GM19372 (cell line): ENCODE results near the gene KRT81.

ENCODE experiments used
- ATAC-seq: cut with Tn5 transposase; IDR thresholded peaks from one replicate; pipeline ENCODE4 v1.9.1; 2021; ENCODE audit warnings: mild to moderate bottlenecking, low read depth, moderate library complexity; ENCODE audit not compliant: unreplicated experiment

KRT81 gene

DNA sequence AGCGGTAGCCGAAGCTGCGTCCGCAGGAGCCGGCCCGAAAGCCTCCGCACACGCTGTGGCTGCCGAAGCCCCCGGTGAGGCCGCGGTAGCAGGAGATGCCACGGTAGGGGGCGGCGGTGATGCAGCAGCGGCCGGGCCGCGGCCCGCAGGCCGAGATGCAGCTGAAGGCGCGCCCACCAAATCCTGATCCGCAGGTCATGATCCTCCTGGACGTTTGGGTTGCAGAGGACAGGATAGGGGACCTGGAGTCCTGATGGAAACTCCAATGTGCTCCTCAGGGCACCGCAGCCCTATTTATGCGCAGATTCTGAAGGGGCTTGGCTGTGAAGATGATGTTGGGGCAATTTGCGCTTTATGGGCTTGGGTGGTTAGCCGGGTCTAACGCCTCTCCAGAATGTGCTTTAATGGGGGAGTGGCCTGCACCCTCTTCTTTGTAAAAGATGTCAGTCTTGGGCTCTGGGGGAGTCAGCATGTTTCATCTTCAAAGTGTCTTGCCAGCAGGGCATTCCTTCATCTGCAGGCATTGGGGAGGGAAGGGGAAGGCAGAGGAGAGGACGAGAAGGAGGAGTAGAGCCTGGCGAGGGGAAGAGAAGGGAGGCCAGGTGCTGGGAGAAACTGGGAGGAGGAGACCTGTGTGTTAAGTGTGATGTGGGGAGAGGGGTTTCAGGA, at the start of gene KRT81:
KRT81 (minus strand) TSS at position 268 of the 669 bp plus-strand sequence; CDS start at position 199, 69 bp downstream.
- ATAC-seq: no peak

DNA sequence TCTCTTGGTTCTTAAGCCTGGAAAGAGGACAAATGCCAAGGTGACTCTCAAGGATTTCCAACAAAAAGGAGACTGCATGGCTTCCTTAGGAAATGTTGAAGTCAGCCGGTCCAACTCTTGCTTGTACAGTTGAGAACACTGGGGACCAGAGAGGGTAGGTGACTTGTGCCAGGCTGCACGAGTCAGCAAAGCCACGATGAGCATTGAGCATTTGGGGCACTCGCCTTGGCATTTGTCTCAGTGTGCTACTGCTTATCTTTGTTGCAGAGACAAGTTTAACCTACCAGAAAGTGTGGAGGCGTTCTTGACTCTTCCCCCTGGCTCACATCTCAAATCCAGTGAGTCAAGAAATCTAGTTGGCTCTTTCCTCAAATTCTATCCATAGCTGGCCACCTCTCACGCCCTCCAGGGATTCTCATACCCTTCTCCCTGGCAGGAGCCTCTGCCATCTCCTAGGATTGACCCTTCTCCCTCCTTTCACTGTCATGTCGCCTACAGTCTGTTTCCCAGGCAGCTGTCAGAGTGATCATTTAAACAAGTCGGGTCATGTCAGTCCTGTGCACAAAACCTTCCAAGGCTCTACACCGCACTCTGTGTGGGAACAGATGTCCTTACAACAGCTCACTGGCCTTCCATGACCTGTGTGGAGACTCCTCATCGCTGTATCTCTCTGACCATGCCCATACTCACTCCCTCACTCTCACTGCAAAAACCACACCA, 47.1 kb upstream of the KRT81 start:
- no peak for ATAC-seq

DNA sequence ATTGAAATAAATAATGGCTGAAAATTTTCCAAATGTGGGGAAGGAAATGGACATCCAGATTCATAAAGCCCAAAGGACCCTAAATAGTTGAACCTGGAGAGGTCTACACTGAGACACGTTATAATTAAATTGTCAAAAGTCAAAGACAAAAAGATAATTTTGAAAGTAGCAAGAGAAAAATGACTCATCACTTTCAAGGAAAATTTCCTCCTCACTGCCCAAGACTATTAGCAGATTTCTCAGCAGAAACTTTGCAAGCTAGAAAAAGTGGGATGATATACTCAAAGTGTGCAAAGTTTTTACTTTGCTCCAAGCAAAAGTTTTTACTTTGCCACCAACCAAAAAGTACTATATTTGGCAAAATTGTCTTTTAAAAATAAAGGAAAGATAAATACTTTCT, 45.7 kb upstream of the KRT81 start:
- no peak for ATAC-seq

DNA sequence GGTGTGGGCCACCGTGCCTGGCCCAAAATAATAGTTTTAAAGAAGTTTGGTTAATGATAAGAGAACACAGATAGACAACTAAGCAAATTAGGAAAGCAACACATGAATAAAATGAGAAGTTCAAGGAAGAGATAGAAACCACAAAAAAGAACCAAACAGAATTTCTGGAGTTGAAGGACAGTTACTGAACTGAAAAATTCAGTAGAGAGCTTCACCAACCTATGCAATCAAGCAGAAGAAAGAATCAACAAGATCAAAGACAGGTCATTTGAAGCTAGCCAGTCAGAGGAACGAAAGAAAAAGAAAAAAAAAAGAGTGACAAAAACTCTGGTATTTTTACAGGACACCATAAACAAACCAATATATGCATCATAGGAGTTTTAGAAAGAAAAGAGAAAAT, 45.3 kb upstream of the KRT81 start:
- ATAC-seq: no peak

DNA sequence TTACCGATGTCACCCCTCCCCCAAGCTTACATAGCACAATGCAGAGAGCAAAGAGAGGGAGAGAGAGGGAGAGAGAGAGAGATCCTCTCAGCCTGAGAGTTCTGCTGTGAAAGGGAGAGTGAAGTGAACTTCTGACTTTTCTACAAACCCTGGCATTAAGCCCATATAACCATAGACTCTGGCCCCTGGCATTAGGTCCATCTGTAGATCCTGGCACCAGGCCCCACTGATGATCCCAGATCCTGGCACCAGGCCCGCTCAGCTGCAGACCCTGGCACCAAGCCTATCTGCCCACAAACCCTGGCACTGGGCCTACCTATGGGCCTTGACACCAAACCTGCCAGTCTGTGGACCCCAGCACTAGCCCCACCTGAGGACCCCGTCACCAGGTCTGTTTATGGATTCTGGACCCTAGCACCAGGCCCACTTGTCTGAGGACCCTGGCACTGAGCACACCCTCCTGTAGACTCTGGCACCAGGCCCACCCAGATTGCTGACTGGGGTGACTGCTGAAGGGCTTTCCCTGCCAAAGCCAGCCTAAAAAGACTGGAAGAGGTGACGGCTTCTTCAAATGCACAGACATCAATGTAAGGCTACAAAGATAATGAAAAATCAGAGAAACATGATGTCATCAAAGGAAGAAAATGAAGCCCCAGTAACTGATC, 44.4 kb upstream of the KRT81 start:
- no peak for ATAC-seq

DNA sequence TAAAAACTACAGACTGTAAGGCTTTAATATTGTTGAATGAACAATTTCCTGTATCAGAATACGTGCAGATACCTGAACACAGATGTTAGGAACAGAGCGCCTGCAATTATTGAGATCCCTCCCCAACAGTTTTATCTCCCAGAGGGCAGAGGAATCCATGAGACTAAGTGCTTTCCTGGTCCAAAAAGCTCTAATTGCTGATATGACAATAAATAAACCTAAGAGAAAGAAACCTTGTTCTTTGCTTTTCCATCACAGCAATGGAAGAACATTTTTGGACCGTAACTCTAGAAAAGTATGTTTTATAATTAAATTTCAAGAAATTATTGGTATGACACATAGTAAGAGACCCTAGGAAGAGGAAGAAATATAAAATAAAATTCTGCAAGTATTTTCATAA, 42.9 kb upstream of the KRT81 start:
- no peak for ATAC-seq

DNA sequence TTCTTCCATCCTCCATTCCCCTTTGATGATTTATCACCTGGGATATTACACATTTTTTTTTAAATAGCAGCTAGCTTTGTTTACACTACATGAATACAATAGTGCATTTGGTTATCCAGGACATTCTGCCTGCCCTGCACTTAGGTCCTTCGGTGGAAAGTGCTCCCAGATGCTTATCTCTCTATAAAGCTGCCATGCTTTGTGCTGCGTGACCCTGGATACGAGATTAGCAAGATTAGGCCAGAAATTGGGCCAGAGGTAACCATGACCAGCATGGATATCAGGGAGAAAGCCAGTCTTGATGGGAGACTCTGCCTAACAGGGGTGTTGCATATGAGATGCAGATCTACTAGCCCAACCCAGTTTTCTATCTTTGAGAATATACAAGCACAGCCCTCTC, 42.0 kb upstream of the KRT81 start:
- no peak for ATAC-seq

DNA sequence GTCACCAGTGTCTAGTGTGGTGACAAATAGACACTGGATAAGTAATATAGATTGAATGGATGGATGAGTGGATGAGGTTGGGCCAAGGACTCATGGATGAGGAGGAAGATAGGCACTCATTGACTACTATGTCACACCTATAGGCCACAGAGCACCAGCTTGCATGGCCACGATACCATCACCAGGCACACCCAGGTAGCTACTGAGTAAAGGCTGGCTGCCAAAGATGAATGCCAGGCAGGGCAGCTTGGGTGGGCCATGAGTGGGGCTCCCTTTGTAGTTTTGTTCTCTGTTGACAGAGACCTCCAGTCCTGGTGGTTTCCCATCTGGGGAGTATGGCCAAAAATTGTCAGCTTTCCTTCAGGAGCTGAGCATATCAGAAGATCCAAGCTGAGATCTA, 41.0 kb upstream of the KRT81 start:
- ATAC-seq: no peak

DNA sequence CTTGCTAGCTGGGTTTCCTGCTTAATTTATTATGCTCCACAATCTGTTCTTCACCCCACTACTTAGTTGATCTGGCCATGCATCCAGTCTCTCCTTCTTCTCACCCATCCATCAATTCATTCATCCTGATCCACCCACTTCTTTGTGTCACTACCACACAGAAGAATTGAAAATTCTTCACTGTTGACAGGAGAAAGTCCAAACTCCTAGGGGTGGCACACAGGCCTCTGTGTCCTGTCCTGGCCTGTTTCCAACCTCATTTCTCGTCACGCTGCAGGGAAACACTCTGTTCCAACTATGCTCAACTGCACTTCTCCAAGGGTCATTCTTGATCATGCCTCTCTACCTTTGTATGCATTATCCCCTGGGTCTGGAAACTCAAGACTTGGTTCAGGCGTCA, 40.5 kb upstream of the KRT81 start:
- ATAC-seq: no peak

DNA sequence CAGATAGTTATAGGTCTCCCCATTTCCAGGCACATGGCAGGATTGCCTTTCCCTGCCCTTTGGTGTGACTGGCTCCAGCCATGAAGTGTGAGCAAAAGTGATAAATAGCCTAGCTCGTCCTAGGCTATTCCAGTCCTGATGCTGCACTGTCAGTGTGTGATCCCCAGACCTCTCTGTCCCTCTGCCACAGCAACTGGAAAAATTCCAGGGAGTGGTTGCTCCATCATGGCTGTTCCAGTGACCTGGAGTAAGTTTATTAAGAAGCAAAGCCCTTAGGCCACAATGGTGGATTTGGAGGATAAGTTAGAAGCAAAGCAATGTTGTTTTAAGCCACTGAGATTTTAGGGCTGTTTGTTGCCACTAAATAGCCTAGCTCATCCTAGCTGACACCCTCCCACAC, 39.7 kb upstream of the KRT81 start:
- no peak for ATAC-seq

DNA sequence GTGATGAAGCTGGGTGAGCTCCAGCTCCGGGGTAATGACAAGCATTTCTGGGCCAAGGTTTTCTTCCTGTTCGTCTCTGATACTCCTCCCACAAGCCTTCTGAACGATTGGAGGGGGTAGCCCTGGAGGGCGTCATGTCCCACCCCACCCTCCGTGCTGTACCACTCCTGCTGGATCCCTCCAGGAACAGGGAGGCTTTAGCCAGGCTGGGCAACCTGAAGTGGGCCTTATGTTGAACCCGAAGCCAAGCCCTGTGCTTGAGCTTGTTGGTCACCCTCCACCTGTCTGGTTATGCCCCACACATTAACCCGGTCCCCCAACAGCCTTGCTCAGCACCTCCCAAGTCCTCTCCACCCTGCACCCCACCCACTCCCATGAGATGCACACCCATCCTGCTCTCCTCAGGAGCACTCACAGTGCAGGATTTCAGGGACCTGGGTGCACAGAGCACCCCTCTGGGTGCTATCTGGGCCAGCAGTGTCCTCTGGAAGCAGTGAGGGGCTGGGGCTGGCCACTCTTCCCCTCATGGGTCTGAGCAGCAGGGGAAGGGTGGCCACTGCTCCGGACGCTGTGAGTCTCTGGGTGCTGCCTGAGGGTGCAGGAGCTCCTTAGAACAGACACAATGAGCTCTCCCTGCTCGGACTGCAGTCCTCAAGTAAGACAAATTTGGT, 36.6 kb upstream of the KRT81 start:
- no peak for ATAC-seq

DNA sequence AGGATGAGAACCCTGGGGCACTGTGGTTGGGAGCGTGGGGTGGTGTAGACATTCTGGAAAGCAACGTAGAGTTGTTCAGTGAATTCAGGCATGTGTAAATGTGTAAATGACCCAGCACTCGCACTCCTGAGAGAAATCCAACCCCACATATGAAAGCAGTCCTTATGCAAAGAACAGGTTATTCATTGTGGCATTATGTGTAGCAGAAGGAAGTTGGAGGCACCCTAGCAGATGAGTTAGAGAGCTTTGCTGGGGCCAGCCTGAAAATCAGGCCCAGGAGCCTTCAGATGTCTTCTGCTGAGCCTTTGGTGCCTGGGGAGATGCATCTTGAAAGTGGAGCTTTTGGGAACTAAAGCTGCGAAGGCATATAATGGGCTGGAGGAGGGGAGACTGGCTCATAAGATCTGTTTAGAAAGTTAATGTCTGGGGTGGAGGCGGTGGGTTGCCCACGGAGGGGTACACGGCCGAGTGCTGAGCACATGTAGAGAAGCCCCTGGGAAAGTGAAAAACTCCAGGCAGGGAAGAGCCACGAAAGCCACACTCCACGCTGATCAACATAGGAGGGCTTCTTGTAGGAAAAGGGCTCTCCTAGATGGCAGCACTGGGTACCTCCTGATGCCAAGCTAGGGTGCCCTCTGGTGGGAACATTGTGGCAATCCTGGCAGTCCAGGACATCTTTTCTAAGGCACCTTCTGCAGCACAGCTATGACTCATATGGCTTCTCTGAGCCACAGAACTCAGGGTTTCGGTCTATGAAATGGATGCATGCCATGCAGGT, 35.9 kb upstream of the KRT81 start:
- ATAC-seq: no peak

DNA sequence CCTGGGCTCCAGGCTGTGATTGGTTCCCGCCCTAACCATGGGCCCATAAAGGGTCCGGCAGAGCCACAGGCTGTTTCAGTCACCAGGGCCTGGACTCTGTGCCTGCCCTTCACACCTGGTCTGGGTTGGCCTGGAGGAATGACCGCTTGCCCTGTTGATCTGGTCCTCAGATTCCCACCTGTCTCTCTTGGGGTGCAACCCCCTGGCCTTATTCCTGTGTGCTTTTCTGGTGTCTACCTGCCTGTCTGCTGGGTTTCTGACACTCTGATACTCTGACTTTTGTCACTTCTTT, 32.8 kb upstream of the KRT81 start:
- ATAC-seq: no peak

DNA sequence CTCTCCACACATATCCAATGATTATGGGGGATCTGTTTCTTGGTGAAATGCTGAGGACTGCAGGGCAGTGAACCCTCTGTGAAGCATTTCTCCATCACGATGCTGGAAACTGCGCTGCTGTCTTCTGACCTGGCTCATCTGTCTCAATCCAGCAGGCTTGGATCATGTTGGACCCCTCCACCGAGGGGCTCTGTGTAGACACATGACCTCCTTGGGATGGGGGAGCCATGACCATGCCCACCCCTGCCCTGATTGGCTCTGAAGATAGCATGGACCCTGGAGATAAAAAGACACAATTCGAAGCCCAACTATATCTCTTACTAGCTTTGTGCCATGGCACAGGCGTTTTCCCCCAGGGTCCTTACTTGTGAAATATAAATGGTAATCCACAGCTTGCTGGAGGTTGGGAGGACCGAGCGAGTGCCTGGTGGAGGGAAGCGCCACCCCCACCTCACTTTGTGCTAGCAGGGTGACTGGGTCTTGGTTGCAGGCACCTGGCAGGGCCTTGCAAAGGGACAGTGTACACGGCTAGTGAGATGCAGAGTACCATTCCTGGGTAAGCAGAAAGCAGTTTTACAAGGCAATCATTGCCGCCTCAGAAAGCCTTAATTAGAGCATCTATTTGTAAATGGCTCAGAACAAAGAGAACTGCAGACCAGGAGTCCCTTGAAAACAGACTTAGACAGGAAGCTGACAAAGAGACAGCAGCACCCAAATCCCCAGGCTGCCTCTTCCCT, 32.2 kb upstream of the KRT81 start:
- ATAC-seq: no peak

DNA sequence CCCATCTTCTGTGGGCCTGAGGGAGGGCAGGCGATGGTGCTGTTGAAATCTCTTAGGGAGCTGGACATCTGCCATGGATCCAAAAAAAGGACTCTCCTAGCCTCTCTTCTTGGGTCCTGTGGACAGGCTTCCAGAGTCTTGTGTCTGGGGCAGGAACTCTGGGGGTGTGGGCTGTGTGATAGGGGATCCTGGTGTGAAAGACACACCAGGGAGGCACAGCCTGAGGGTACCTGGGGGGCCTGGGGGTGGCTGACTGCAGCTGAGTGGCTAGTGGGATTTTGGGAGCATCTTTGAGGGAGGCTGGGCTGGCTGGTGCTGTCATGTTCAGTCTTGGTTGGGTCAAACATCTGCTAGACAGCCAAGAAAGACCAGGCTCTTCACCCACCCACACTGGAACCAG, 31.7 kb upstream of the KRT81 start:
- no peak for ATAC-seq

DNA sequence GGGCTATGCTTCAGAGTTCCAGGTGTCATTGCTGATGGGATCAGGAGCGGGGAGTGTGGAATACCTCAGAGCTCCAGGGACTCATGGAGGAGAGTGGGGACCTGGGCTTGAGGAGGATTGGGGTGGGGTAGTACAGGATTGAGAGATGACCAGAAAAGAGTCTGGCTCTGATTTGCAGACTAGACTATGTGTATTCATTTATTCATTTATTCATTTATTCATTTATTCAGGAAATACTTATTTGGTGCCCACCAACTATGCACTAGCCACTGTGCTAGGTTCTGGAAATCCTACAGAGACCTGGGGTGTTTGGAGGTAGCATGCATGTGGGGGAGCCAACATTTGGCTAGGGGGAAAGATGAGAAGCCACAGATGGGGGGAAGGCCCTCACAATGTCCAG, 30.7 kb upstream of the KRT81 start:
- ATAC-seq: no peak

DNA sequence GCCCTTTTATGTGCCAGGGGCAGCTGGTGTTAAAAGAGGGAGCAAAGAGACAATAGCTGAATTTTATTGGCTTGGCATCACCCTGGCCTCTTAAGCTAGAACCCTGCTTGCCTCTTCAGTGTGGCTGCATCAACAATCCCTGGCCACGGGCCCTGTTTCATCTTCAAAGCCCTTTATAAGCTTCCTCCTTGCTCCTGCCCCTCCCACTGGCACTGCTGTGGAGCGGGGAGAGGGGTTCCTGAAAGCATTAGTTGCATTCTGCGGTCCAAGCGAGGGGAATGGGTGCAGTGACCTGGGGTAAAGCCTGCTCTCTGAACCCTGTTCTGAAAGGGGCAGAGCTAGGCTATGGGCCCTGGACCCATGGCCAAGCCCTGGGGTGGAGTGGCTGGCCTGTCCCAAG, 30.1 kb upstream of the KRT81 start:
- no peak for ATAC-seq

DNA sequence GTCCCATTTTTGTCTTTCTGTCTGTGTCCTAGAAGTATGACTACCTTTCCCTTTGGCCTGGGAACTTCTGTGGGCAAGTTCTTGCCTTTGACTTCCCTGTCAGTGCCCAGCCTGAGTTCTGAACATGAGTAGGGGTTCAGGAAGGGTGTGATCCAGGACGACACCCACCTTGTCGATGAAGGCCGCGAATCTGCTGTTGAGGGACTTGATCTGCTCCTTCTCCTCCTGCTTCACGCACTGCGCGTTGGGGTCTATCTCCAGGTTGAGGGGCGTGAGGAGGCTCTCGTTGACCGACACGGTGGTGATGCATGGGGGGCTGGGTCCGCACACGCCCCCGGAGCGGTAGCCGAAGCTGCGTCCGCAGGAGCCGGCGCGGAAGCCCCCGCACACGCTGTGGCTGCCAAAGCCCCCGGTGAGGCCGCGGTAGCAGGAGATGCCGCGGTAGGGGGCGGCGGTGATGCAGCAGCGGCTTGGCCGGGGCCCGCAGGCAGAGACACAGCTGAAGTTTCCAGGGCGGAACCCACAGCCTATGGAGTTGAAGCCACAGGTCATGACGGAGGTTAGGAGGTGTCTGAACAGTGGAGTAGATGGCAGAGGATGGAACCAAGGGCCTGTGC, 29.6 kb upstream of the KRT81 start, which contains the start of gene KRT83:
KRT83 (minus strand) TSS at position 615 of the 617 bp plus-strand sequence; CDS start at position 552, 63 bp downstream.
- no peak for ATAC-seq

DNA sequence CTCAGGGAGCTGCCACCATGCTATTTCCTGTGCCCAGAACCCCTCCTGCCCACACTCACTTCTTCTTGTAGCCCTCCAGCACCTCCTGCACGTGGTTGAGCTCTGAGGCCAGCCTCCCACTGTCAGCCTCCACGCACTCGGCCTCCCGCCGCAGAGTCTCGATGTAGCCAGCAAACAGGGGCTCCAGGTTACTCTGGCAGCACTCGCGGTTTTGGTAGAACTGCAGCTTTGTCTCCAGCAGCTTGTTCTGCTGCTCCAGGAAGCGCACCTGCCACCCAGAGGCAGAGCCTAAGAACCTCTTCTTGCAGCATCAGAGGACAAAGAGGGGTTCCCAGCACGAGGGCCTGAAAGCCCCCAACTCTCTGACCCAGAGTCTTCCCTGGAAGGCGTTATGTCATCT, 27.8 kb upstream of the KRT81 start:
- no peak for ATAC-seq
